ENCODE measurements around the gene TULP4.

Gene TULP4

DNA sequence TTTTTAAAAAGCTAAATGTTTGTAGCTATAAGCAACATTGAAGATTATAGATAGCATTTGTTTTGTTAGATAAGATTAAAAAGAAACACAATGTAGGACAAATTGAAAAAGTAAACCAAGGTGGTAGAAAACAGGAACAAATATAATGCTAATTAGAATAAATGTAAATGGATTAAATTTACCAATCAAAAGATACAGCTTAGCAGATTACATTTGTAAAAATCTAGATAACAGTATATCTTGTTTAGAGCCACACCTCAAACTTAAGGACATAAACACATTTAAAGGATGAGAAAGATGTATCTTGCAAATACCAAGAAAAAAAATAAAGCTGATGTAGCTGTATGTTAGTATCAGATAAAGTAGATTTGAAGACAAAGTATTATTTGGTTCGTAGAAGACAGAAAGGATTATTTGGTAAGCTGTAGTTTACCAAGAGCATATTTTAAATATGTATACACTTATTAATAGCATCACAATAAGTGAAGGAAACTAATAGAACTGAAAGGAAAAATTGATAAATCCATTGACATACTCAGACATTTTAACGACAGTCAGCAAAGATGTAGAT lies 107.2 kb downstream of the TULP4 start:
- DNase-seq (ENCODE audit: low read depth) = no peak

DNA sequence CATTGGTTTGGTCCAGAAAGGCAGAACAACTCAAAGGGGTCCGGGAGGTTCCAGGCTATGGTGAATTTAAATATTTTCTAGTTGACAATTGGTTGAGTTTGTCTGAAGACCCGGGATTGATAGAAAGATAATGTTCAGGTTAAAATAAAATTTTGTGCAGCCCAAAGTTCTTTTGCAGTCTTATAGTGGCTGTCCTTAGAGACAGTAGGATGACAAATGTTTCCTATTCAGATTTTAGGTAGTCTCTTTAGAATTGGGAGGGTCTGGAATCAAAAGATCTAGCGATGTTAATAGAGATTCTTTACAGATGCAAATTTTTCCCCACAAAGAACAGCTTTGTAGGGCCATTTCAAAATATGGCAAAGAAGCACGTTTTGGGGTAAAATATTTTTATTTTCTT lies 109.1 kb downstream of the TULP4 start:
- DNase-seq (ENCODE audit: low read depth) = no peak

DNA sequence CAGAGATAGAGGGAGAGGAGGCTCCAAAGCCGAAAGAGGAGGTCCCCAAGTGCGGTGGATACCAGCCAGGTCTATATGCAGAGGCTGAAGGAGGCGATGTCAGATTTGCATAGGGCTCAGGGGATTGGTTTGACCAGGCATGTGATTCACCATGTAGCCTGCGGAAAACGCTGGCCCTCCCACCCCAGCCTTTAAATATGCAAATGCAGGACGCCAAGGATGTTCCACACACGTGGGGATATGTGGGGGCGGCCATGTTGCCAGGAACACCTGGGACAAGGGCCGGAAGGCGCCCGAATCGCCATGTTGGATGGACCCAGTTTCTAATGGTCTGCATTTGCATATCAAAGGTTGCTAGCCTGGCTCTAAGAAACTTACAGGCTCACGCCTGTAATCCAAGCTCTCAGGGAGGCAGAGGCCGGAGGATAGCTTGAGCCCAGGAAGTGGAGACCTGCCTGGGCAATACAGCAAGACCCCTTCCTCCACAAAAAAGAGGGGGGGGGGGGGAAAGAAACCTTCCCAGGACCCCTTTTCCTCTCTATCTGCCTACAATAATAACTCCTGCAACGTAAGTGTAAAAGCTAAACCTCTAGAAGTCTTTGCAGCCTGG lies 110.5 kb downstream of the TULP4 start:
- no peak for DNase-seq (ENCODE audit: low read depth)

DNA sequence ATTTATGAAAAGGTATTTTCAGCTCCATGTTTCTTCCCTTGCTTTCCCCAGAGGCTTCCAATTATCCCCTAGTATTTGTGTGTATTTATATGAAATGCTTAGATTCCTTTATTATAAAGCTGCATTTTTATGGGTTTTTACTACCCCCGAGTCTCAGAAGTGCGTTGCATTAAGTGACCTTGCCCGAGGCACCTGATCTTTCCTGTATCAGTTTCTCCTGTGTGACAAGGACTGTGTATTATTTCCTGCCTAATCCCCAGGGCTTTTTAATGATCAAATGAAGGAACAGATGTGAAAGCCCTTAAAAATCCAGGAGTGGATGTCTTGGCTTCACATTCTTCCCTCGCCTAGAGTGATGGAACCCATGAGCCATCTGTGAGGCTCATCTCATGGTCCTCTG lies 118.8 kb downstream of the TULP4 start:
- DNase-seq (ENCODE audit: low read depth) = no peak

DNA sequence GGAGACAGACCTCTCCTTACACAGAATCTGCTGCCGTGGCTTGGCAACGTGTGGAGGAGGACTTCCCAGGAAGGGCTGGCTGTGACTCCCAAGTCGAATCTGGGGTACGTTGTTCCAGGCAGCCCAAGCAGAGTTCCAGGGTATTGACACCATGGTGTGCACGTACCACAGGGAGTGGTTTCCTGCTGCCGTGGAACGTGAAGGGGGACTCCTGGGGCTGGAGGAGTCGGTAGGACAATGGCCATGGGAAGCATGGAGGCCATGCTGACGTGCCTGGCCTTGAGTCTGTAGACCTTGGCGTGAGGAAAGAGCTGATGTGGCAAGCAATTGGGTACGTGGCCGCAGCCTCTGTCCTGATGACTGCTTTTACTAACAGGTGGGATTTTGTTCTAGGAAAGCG lies 119.3 kb downstream of the TULP4 start:
- no peak for DNase-seq (ENCODE audit: low read depth)

DNA sequence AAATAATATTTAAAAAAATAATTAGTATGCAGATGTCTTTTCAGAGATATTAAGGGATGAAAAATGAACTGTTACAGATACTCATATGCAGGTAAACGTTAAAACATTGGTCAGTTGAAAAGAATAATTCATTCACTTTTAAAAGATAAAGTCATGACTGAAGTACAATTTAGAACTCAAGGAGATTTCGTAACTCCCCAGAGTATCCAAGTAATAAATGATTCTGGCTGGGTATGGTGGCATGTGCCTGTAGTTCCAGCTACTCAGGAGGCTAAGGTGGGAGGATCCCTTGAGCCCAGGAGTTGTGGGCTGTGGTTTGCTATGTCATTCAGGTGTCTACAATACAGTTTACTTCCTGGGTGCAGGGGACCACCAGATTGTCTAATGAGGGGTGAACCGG lies 125.3 kb downstream of the TULP4 start:
- no peak for DNase-seq (ENCODE audit: low read depth)

DNA sequence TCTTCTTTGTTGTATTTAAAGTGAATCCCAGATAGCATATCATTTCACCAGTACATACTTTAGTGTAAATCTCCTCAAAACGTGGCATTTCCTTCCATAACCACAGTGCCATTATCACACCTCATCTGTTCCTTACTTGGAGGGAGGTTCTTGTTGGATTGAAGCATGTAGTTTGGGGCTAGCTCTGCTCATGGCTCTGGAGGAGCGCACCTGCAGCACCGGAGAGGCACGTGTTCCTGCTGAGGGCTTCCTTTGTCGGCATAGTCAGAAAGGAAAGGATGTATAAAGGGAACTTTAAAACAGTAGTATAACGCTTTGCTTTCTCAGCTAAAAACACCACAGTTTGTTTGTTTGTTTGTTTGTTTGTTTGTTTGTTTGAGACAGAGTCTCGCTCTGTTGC lies 126.0 kb downstream of the TULP4 start:
- no peak for DNase-seq (ENCODE audit: low read depth)

DNA sequence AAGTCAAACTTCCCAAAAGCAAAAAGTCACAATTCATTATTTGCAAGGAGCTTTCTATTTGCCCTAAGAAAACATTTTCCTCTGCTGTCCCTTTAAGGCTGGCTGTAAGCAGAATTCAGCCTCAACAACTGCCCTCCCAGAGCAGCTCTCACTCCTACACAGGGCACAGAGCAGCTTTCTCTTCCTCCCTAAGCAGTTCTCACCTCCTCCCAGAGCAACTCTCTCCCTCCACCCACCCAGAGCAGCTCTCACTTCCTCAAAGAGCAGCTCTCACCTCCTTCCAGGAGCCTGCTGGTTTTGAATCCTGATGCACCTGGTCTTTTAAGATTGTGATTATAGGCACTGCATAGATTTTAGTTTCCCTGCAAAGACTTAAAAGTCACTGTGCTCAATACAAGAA lies 127.0 kb downstream of the TULP4 start:
- DNase-seq (ENCODE audit: low read depth) = no peak

DNA sequence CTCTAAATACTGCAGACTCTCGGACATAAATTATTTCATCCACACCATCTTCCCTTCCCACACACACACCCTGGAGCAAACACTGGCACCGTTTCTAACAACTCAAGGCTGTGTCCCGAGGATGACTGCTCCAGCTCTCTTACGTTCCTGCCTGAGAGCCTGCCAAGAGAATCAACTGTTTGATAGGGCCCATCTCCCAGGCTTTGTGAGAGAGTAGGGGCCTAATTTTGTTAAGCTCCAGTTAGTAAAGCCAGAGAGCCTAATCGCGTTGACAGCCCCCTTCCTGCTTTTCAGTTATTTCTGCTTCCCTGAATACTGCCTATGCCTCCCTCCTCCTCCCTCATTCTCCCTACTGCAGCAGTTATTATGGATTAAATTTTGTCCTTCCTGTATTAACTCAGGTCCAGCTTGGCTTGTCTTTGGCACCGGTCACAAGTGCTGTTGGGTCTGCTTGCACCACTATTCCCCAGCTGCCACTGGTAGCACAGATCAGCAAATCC lies 129.5 kb downstream of the TULP4 start:
- DNase-seq (ENCODE audit: low read depth) = no peak

GRCh38 chr6:158442306-158442705 lies 130.0 kb downstream of the TULP4 start:
- no peak for DNase-seq (ENCODE audit: low read depth)

DNA sequence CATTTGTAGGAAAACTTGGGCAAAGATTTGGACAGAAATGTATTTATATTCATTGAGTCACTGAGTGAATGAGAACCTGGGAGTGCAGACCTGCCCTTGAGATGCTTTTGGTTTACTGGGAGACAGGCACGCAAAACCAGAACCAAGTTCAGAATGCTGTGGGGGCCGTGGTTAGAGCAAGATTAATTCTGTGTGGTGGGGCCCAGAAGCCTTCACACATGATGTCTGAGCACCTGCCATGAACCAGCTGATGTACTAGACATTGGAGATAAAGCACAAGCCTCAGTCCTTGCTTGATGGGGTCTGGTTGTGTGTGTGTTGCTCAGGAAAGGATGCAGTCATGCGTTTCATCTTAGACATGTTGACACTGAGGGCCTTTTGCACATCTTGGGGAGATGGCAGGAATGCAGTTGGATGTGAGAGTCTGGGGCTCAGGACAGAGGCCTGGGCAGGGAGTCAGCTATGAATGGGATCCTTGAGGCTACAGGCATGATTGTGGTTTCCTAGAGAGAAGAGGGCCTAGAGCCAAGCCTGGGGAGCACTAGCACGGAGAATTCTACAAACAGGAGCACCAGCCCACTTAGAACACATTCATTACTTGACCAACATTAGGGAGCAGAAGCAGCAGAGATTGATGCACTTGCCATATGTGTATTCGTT lies 133.3 kb downstream of the TULP4 start:
- DNase-seq (ENCODE audit: low read depth) = no peak

GRCh38 chr6:158448856-158449255 lies 136.6 kb downstream of the TULP4 start:
- DNase-seq (ENCODE audit: low read depth) = no peak

GRCh38 chr6:158452191-158452590 lies 139.9 kb downstream of the TULP4 start:
- DNase-seq (ENCODE audit: low read depth) = no peak

GRCh38 chr6:158457131-158457530 lies 144.9 kb downstream of the TULP4 start:
- DNase-seq (ENCODE audit: low read depth) = no peak

GRCh38 chr6:158457616-158458278 lies 145.5 kb downstream of the TULP4 start:
- DNase-seq (ENCODE audit: low read depth) = no peak

DNA sequence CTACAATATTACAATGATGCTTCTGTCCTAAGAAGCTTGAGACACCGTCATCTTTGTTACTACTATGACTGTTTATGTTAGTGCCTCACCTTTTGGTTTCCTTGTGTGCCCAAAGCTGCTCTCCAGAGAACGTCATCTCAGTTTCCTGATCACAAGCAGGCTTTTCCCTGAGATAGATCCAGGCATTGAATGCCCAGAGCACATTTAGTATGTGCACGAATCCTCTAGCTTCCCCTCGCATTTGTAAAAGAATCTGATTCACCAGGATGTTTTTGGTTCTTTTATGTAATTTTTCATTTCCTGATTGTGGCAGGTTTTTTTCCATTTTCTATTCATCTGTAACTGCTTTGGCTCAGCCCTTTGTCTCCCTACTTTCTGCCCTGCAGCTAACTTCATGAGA lies 147.5 kb downstream of the TULP4 start:
- DNase-seq (ENCODE audit: low read depth) = no peak

DNA sequence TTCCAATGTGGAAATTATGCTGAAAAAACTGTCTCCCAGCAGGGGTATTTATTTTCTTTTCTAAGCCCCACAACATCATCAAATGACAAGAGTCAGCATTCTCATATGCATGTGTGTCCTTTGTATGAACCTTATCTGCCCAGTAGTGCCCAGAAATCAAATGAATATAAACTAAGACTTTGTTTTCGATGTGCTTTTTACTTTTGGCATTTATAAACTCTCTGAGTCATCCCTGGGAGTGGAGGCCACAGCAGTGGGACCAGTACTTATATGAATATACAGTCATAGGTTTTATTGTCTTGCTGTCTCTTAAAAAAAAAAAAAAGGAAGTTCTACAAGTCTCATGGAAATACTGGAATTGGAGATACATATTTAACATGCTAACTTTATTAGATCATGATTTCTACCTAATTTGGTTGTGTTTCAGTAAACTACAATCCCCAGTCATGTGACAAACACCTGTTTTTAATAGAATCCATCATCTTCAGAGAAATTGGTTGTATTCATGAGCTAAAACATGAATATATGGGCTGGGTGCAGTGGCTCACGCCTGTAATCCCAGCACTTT lies 148.4 kb downstream of the TULP4 start:
- DNase-seq (ENCODE audit: low read depth) = no peak

GRCh38 chr6:158461954-158462353 lies 149.7 kb downstream of the TULP4 start:
- no peak for DNase-seq (ENCODE audit: low read depth)

- DNase-seq (ENCODE audit: low read depth) = no peak
Observed at GRCh38 chr6:158464483-158464882, 152.2 kb downstream of the TULP4 start.

DNA sequence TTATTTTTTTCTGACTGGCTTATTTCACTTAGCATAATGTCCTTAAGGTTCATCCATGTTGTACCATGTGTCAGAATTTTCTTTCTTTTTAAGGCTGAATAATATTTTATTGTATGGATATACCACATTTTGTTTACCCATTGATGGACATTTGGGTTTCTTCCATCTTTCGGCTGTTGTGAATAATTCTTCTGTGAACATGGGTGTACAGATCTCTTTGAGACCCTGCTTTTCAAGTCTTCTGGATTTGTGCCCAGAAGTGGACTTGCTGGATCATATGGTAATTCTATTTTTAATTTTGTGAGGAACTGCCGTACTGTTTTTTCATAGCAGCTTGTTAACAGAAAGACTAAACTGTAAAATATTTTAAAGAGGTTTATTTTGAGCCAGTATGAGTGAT lies 153.0 kb downstream of the TULP4 start:
- no peak for DNase-seq (ENCODE audit: low read depth)

- no peak for DNase-seq (ENCODE audit: low read depth)
Observed at GRCh38 chr6:158465747-158466146, 153.5 kb downstream of the TULP4 start.

GRCh38 chr6:158467923-158468322 lies 155.7 kb downstream of the TULP4 start:
- DNase-seq (ENCODE audit: low read depth) = no peak

DNA sequence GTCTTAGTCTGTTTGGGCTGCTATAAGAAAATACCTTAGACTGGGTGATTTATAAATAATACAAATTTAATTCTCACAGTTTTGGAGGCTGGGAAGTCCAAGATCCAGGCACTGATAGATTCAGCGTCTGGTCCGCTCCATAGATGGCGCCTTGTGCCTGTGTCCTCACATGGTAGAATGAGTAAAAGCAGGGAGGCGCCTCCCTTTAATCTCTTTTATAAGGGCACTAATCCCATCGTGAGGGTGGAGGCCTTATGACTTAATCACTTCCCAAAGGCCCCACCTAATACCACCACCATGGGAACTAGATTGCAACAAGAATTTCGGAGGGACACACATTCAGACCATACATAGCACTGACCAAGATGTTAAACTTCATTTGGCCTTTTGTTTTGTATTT lies 156.4 kb downstream of the TULP4 start:
- DNase-seq (ENCODE audit: low read depth) = no peak

All from activated T-cell treated with anti-CD3 and anti-CD28 coated beads for 48 hours (primary cell).